IPS-NIHi7 (cell line): ENCODE results near the gene GDI2.
"Not testable (repeated sequence)": the region's sequence is repeated elsewhere in the genome, so short reads cannot be mapped to it uniquely, and the experiment has no call there.

Source experiments
- DNase-seq: peaks from one replicate; pipeline ENCODE4 v3.0.0; 2012; ENCODE audit warnings: mixed read lengths; ENCODE audit errors: extremely low spot score

Gene GDI2

GRCh38 chr10:5782174-5782573, 31.1 kb downstream of the GDI2 start:
- no peak for DNase-seq

GRCh38 chr10:5779730-5780129, 33.5 kb downstream of the GDI2 start:
- no peak for DNase-seq

- not testable (repeated sequence) for DNase-seq
Observed at GRCh38 chr10:5777758-5778157, 35.5 kb downstream of the GDI2 start.

GRCh38 chr10:5776881-5777197, 36.4 kb downstream of the GDI2 start:
- no peak for DNase-seq

- peak; percentile 51 for DNase-seq
Observed at GRCh38 chr10:5776136-5776880, 36.9 kb downstream of the GDI2 start.

GRCh38 chr10:5775685-5776084, 37.5 kb downstream of the GDI2 start:
- DNase-seq, result no peak

GRCh38 chr10:5774987-5775620, 38.1 kb downstream of the GDI2 start:
- no peak for DNase-seq

- no peak for DNase-seq
Observed at GRCh38 chr10:5766189-5766588, 47.0 kb downstream of the GDI2 start.

- no peak for DNase-seq
Observed at GRCh38 chr10:5765617-5766016, 47.6 kb downstream of the GDI2 start.

- no peak for DNase-seq
Observed at GRCh38 chr10:5764422-5765297, 48.6 kb downstream of the GDI2 start.

GRCh38 chr10:5762531-5762930, 50.7 kb downstream of the GDI2 start:
- no peak for DNase-seq

GRCh38 chr10:5761220-5761619, 52.0 kb downstream of the GDI2 start:
- DNase-seq, result no peak

GRCh38 chr10:5760515-5760914, 52.7 kb downstream of the GDI2 start:
- DNase-seq, result no peak

- no peak for DNase-seq
Observed at GRCh38 chr10:5758927-5759326, 54.3 kb downstream of the GDI2 start.

GRCh38 chr10:5757766-5758517, 55.3 kb downstream of the GDI2 start:
- no peak for DNase-seq

GRCh38 chr10:5752301-5752871, 60.8 kb downstream of the GDI2 start:
- no peak for DNase-seq

GRCh38 chr10:5751601-5752253, 61.5 kb downstream of the GDI2 start:
- DNase-seq, result peak; percentile 61

- no peak for DNase-seq
Observed at GRCh38 chr10:5748394-5748803, 64.8 kb downstream of the GDI2 start.

GRCh38 chr10:5746197-5746596, 67.0 kb downstream of the GDI2 start:
- DNase-seq, result no peak

GRCh38 chr10:5744849-5745248, 68.4 kb downstream of the GDI2 start:
- DNase-seq, result no peak

- DNase-seq, result no peak
Observed at GRCh38 chr10:5743736-5744135, 69.5 kb downstream of the GDI2 start.
